ENCODE results near the gene SH3RF3.

GRCh38 chr2:109333414-109334210 lies 204.6 kb downstream of the SH3RF3 start:
- TF ChIP-seq CTCF (IDR thresholded peaks at IDR 0.05) (no peak), POLR2AphosphoS5 (IDR thresholded peaks at IDR 0.05) (no peak), POLR2A (IDR thresholded peaks at IDR 0.05) (no peak)

Data from breast epithelium (tissue), 3 donors.